22Rv1 (cell line): Measurements from ENCODE around the gene DBN1.

ENCODE experiments used
- H3K27ac ChIP-seq: fragments of 450-650 bp; 2 replicates; pipeline ENCODE4 v1.5.1; 2017
- ZFX ChIP-seq: fragments of 450-650 bp; IDR thresholded peaks from 2 replicates; pipeline ENCODE4 v1.6.1; 2017; ENCODE audit warnings: antibody characterized with exemption, borderline replicate concordance
- TF ChIP-seq, protein P1 (sequence below): fragments of 450-650 bp; IDR thresholded peaks from 2 replicates; pipeline ENCODE4 v1.5.1; 2017; ENCODE audit warnings: mild to moderate bottlenecking

DBN1 gene

DNA sequence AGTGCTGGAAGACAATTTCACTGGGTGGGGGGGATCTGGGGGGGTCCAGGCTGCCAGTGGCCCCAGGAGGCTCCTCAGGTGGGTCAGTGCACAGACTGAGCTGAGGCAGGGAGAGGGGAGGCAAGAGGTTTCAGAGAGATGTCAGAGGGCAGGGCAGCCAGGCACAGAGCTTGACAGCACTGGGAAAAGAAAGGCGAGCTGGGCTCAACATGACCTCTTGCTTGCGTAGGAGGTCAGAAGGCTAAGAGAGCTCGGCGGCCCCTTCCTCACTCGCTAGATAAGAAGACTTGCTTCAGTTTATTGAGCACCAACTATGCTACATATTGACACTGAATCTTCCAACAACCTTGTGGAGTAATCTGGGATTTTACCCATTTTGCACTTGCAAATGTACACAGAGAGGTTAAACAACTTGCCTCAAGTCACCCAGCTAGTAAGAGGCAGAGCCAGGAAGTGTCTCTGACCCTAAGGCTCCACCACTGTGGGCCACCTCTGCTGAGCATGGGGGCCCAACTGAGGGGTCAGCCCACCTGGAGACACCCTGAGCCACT lies 20.4 kb upstream of the DBN1 start:
- TF ChIP-seq, protein P1, sequence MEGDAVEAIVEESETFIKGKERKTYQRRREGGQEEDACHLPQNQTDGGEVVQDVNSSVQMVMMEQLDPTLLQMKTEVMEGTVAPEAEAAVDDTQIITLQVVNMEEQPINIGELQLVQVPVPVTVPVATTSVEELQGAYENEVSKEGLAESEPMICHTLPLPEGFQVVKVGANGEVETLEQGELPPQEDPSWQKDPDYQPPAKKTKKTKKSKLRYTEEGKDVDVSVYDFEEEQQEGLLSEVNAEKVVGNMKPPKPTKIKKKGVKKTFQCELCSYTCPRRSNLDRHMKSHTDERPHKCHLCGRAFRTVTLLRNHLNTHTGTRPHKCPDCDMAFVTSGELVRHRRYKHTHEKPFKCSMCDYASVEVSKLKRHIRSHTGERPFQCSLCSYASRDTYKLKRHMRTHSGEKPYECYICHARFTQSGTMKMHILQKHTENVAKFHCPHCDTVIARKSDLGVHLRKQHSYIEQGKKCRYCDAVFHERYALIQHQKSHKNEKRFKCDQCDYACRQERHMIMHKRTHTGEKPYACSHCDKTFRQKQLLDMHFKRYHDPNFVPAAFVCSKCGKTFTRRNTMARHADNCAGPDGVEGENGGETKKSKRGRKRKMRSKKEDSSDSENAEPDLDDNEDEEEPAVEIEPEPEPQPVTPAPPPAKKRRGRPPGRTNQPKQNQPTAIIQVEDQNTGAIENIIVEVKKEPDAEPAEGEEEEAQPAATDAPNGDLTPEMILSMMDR = no peak
- TF ChIP-seq ZFX = no peak
- H3K27ac ChIP-seq = peak overlapping the region; percentile 4; the same call in 1 of the 2 replicates

DNA sequence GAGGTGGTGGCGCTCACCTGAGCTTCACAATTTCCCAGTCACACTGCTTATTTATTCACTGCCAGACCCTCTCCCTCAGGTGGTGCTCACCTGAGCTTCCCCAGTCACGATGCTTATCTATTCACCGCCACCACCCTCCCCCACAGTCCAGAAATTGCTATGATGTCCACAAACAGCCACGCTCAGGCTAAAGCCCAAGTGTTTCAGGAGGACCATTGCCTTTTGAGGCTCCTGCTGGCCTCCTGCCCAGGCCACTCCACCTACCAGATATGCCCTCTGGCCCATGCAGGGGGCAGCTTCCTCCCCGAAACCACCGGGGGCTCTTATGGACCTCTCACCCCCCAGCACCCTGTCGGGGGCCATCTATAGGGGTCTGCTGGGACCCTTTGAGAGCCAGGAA lies 19.4 kb upstream of the DBN1 start:
- TF ChIP-seq ZFX = no peak
- TF ChIP-seq, protein P1 = no peak
- peak overlapping the region; percentile 4; the same call in 1 of the 2 replicates for H3K27ac ChIP-seq

DNA sequence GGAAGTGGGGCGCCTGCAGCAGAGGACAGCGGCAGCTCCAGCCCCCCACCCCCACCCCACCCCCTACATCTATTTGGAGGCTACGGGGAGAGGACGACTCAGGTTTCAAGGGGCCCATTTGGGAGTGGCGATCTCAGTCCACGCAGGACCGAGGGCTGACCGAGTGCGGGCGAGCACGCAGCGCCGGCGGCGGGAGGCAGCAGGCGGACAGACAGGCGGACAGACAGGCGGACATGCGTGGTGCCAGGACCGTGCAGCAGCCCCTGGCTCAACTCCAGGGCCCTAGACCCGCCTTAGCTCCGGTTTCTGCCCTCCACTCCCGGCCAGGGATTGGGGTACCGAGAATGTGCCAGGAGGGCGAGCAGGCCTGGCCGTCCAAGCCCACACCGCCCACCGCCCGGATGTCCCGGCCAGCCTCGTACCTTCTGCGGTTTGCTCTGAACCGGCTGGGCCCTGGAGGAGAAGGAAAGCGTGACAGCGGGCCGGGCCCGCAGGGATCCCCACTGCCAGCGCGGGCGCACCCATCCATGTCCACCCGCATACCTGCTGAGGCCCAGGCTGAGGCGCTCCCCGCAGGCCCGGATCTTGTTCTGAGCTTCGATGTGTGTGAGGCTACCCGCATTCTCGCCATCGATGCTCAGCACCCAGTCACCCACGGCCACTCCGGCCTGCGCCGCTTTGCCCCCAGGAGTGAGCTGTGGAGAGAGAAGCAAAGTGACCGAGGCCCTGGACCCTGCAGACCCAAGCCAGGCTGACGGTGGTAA lies 18.7 kb upstream of the DBN1 start:
- TF ChIP-seq, protein P1 = no peak
- no peak for TF ChIP-seq ZFX
- no peak overlapping the region for H3K27ac ChIP-seq

DNA sequence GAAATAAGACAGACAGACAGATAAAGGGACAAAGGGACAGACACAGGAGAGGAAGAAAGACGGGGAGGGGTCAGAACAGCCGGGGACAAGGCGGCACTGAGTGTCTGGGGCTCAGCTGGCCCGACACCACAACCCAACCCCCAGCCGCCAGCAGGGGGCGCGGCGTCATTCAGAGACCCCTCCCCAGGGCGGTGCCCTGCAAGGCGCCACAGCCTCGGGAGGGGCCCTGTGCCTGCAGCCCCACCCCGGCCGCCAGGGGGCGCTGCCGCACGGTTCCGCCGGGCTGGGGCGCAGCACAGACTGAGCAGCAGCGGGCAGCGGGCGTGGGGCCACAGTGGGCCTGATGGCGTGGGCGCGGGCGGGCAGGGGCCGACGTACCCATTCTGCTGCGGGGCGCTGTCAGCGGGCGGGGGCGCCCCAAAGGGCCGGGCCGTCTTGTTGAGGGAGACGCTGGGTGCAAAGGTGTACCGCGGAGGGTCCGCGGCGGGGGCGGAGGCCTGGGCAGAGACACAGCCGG lies 18.1 kb upstream of the DBN1 start:
- no peak overlapping the region for H3K27ac ChIP-seq
- TF ChIP-seq, protein P1 = peak; percentile 98
- no peak for TF ChIP-seq ZFX

DNA sequence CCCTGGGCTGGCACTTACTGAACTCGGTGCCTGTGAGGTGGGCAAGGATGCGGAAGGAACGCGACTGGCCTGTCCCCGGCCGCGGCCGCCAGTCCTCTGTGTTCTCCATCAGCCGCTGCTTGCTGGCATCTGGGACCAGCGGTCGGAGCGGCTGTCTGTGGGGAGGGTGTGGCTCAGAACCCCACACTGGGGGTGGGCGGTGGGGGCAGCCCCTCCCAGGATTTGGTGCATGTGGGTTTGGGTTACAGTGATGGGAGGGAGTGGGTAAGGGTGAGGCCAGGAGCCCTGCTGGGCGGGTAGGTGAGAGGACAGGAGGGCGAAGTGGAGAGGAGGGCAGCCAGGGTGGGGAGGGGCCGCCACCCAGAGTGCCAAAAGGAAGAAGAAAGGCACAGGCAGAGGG lies 17.6 kb upstream of the DBN1 start:
- H3K27ac ChIP-seq = no peak overlapping the region
- TF ChIP-seq ZFX = no peak
- TF ChIP-seq, protein P1 = no peak

DNA sequence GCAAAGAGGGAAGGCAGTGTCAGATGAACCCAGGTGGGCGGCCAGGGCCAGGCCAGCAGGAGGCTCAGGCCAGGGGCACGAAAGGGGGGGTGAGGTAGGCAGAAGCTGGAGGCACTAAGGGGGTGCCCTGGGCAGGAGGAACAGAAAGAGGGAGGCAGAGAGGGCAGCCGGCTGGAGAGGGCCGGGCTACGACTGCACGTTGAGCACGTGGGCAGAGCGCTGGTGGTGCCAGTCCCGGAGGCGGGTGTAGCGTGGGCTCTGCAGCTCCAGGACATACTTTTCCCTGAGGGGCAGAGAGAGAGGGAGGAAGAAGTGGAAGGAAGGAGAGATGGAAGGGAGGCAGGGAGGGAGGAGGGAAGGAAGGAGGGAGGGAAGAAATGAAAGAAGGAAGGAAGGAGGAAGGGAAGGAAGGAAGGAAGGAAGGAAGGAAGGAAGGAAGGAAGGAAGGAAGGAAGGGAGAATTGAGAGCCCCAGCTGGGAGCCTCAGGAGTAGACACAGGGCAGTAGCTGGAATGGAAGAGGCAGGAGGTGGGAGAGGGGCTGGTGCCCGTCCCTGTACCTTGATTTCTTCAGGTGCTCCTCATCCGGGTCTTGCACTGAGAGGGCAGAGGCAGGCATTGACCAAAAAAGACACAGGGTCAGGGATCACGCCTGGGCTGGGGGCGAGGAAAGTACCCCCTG lies 17.0 kb upstream of the DBN1 start:
- TF ChIP-seq, protein P1 = no peak
- no peak for TF ChIP-seq ZFX
- no peak overlapping the region for H3K27ac ChIP-seq

DNA sequence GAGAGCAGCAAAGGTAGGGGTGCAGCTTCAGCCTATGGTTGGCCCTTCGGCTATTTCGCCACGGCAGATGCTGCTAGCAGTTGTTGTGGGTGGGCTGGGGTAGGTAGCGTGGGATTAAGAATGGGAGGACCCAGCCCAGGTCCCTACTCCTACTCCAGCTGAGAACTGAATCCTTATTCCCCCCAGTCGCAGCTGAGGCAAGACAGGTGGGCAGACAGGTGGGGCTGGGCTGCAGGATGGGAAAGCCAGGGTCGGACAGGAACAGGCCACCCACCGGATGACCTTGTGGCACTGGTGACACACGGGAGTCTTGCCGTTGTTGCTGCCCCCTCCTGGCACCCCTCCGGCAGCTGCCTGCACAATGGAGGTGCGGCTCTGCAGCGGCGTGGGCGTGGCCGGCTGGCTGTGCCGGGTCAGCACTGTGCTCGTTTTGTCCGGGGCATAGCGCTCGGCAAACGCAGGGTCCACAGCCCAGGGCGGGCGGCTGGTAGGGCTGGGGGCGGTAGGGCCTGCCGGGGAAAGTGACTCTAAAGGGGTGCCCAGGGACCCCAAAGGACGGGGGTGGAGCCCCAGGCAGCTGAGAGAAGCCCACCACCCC lies 15.8 kb upstream of the DBN1 start:
- TF ChIP-seq, protein P1 = no peak
- TF ChIP-seq ZFX = no peak
- no peak overlapping the region for H3K27ac ChIP-seq
